Measurements from ENCODE around the gene UTF1.

Gene UTF1

GRCh38 chr10:133230044-133230361, at the start of gene UTF1:
TSS of gene UTF1 (plus strand) at chr10:133230217. CDS start at chr10:133230289, 72 bp downstream.
- DNase-seq = no peak

- DNase-seq = no peak
Observed at GRCh38 chr10:133180965-133181639, 48.9 kb upstream of the UTF1 start.

- DNase-seq = no peak
Observed at GRCh38 chr10:133182190-133182589, 47.8 kb upstream of the UTF1 start.

- DNase-seq = no peak
Observed at GRCh38 chr10:133182791-133183645, 47.0 kb upstream of the UTF1 start.

GRCh38 chr10:133183646-133184378, 46.2 kb upstream of the UTF1 start:
- no peak for DNase-seq

- DNase-seq = no peak
Observed at GRCh38 chr10:133184591-133185244, 45.3 kb upstream of the UTF1 start.

GRCh38 chr10:133185421-133185820, 44.6 kb upstream of the UTF1 start:
- no peak for DNase-seq

- DNase-seq = no peak
Observed at GRCh38 chr10:133185916-133186315, 44.1 kb upstream of the UTF1 start.

GRCh38 chr10:133186416-133187090, 43.5 kb upstream of the UTF1 start:
- DNase-seq = no peak

GRCh38 chr10:133187091-133187905, 42.7 kb upstream of the UTF1 start:
- DNase-seq = no peak

GRCh38 chr10:133187906-133188681, 41.9 kb upstream of the UTF1 start:
- DNase-seq = no peak

GRCh38 chr10:133189256-133189655, 40.8 kb upstream of the UTF1 start:
- DNase-seq = no peak

GRCh38 chr10:133189726-133190125, 40.3 kb upstream of the UTF1 start:
- no peak for DNase-seq

GRCh38 chr10:133190225-133190624, 39.8 kb upstream of the UTF1 start:
- no peak for DNase-seq

GRCh38 chr10:133191651-133192050, 38.4 kb upstream of the UTF1 start:
- DNase-seq = no peak

- DNase-seq = no peak
Observed at GRCh38 chr10:133194151-133194550, 35.9 kb upstream of the UTF1 start.

GRCh38 chr10:133195096-133195495, 34.9 kb upstream of the UTF1 start:
- no peak for DNase-seq

- no peak for DNase-seq
Observed at GRCh38 chr10:133195611-133196010, 34.4 kb upstream of the UTF1 start.

- peak; percentile 51 for DNase-seq
Observed at GRCh38 chr10:133196221-133196915, 33.6 kb upstream of the UTF1 start.
